Neural crest cell (in vitro differentiated cells): Measurements from ENCODE around the gene ABLIM2. TPM values are rescaled to one million over a fixed set of nuclear protein-coding genes. Genes with fewer than 3 reads are reported as not detected.
A peak's percentile ranks its signal among the peaks of the same experiment; 100 is the strongest.

Experiments used
- DNase-seq: peaks from one replicate; pipeline ENCODE4 v3.0.0; 2021; ENCODE audit warnings: low read depth, mixed read lengths, low spot score
- H3K27ac Mint-ChIP-seq: one replicate; pipeline ENCODE4 v1.8.0; 2021; ENCODE audit warnings: mild to moderate bottlenecking, mixed read lengths; ENCODE audit not compliant: unreplicated experiment
- H3K27me3 Mint-ChIP-seq: 2 replicates; pipeline ENCODE4 v1.8.0; 2021; ENCODE audit warnings: low read depth, mild to moderate bottlenecking, mixed read lengths
- H3K36me3 Mint-ChIP-seq: 2 replicates; pipeline ENCODE4 v1.8.0; 2021; ENCODE audit warnings: low read depth, mild to moderate bottlenecking, mixed read lengths
- H3K4me1 Mint-ChIP-seq: 2 replicates; pipeline ENCODE4 v1.8.0; 2021; ENCODE audit warnings: mixed read lengths
- H3K4me3 Mint-ChIP-seq: one replicate; pipeline ENCODE4 v1.8.0; 2021; ENCODE audit warnings: mild to moderate bottlenecking, mixed read lengths
- H3K9me3 Mint-ChIP-seq: 2 replicates; pipeline ENCODE4 v1.8.0; 2021; ENCODE audit warnings: mixed read lengths
- CTCF ChIP-seq: fragments of 200-600 bp; sonication (generic); conservative IDR thresholded peaks from 2 replicates; pipeline ENCODE4 v1.5.0; 2021; ENCODE audit warnings: antibody characterized with exemption, mild to moderate bottlenecking
- total RNA-seq: library from RNA; stranded (reverse); gene quantifications from 2 replicates; pipeline ENCODE4 v1.2.1, GENCODE V29; 2021

Gene ABLIM2
- total RNA-seq, 1 donor from 2014 or later: 3.8 TPM

GRCh38 chr4:8176547-8177399, 18.2 kb upstream of the ABLIM2 start:
- peak; percentile 73 for TF ChIP-seq CTCF
- Mint-ChIP-seq H3K27me3 (peaks cover 2% of the 10 kb centered on the region), H3K36me3 (no peaks in the 10 kb centered on the region), H3K4me1 (peaks cover 9% of the 10 kb centered on the region), H3K27ac (no peak overlapping the region), H3K4me3 (no peak overlapping the region), H3K9me3 (no peaks in the 10 kb centered on the region)
- peak; percentile 48 for DNase-seq

- Mint-ChIP-seq H3K4me3 (no peak overlapping the region), H3K27me3 (peaks cover 3% of the 10 kb centered on the region), H3K27ac (no peak overlapping the region), H3K9me3 (no peaks in the 10 kb centered on the region), H3K4me1 (peaks cover 9% of the 10 kb centered on the region), H3K36me3 (no peaks in the 10 kb centered on the region)
- no peak for TF ChIP-seq CTCF
- no peak for DNase-seq
These were observed 17.1 kb upstream of the ABLIM2 start for GRCh38 chr4:8175686-8176085.

GRCh38 chr4:8174970-8175369, 16.4 kb upstream of the ABLIM2 start:
- Mint-ChIP-seq H3K36me3 (no peaks in the 10 kb centered on the region), H3K4me3 (no peak overlapping the region), H3K9me3 (no peaks in the 10 kb centered on the region), H3K4me1 (peaks cover 9% of the 10 kb centered on the region), H3K27ac (no peak overlapping the region), H3K27me3 (peaks cover 3% of the 10 kb centered on the region)
- TF ChIP-seq CTCF: no peak
- DNase-seq: no peak

- TF ChIP-seq CTCF: no peak
- no peaks in the 10 kb centered on the region for H3K36me3 Mint-ChIP-seq
- no peak overlapping the region for H3K4me3 Mint-ChIP-seq
- H3K4me1 Mint-ChIP-seq: peaks cover 9% of the 10 kb centered on the region
- no peak overlapping the region for H3K27ac Mint-ChIP-seq
- H3K27me3 Mint-ChIP-seq: peaks cover 3% of the 10 kb centered on the region
- DNase-seq: no peak
- no peaks in the 10 kb centered on the region for H3K9me3 Mint-ChIP-seq
These were observed 15.1 kb upstream of the ABLIM2 start for GRCh38 chr4:8173492-8174242.

- Mint-ChIP-seq H3K4me3 (no peak overlapping the region), H3K36me3 (no peaks in the 10 kb centered on the region), H3K9me3 (no peaks in the 10 kb centered on the region), H3K27ac (no peak overlapping the region), H3K27me3 (peaks cover 3% of the 10 kb centered on the region), H3K4me1 (peaks cover 12% of the 10 kb centered on the region)
- no peak for DNase-seq
- no peak for TF ChIP-seq CTCF
These were observed 13.6 kb upstream of the ABLIM2 start for GRCh38 chr4:8171984-8172924.
